ENCODE data around the gene IP6K1.
"Not testable (repeated sequence)": the region's sequence is repeated elsewhere in the genome, so short reads cannot be mapped to it uniquely, and the experiment has no call there.

DNA sequence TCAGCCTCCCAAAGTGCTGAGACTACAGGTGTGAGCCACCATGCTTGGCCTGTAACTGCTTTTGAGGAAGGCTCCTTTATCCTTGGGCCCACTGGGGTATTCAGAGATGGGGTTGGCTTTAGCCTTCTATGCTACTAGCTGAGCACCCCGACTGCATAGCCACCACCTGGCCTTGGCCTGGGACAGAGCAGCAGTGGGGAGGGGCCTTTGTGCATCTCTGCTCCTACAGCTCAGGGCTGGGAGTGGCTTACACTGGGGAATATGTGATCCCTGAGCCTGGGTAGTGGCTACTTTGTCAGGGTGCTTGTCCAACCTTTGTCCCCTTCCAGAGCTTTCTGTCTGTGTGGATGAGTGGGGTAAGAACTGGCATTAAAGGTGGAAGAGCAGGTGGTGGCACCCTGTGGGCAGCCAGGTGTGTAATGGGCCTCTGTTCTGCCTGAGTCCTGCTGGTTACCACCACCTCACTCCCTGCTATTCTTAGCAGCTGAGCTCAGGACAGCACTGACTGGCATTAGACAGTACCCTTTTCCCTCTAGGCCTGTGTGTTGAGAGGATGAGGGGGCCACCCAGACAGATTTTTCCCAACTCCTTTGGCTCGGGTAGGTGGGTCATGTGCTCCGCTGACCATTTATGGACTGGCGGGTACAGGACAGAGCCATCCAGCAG, 90.9 kb downstream of the IP6K1 start:
- TF ChIP-seq, protein P1, sequence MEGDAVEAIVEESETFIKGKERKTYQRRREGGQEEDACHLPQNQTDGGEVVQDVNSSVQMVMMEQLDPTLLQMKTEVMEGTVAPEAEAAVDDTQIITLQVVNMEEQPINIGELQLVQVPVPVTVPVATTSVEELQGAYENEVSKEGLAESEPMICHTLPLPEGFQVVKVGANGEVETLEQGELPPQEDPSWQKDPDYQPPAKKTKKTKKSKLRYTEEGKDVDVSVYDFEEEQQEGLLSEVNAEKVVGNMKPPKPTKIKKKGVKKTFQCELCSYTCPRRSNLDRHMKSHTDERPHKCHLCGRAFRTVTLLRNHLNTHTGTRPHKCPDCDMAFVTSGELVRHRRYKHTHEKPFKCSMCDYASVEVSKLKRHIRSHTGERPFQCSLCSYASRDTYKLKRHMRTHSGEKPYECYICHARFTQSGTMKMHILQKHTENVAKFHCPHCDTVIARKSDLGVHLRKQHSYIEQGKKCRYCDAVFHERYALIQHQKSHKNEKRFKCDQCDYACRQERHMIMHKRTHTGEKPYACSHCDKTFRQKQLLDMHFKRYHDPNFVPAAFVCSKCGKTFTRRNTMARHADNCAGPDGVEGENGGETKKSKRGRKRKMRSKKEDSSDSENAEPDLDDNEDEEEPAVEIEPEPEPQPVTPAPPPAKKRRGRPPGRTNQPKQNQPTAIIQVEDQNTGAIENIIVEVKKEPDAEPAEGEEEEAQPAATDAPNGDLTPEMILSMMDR (IDR thresholded peaks at IDR 0.05), result not testable (repeated sequence)
- TF ChIP-seq EZH2 (IDR thresholded peaks at IDR 0.05; ENCODE audit: borderline replicate concordance, insufficient read depth, low read depth, low read length, poor library complexity, severe bottlenecking), result not testable (repeated sequence)
